PC-9 (cell line): ENCODE measurements around the gene PITX3.

Source experiments
- CTCF ChIP-seq: fragments of 200-600 bp; sonication (generic); conservative IDR thresholded peaks from 2 replicates; pipeline ENCODE4 v1.6.1; 2017; ENCODE audit warnings: mixed run types, antibody characterized with exemption, mild to moderate bottlenecking, moderate library complexity
- EZH2 ChIP-seq: fragments of 200-600 bp; sonication (generic); IDR thresholded peaks from 2 replicates; pipeline ENCODE4 v1.8.0; 2017; ENCODE audit warnings: antibody characterized with exemption, low read depth

GRCh38 chr10:102275343-102275742 lies 34.0 kb upstream of the PITX3 start:
- TF ChIP-seq CTCF (no peak), EZH2 (no peak)
